GM21390 (cell line): ENCODE data around the gene TTC19.
A peak's percentile ranks its signal among the peaks of the same experiment; 100 is the strongest.
"Not testable (repeated sequence)": the region's sequence is repeated elsewhere in the genome, so short reads cannot be mapped to it uniquely, and the experiment has no call there.

ENCODE experiments used
- ATAC-seq: cut with Tn5 transposase; IDR thresholded peaks from one replicate; pipeline ENCODE4 v1.9.1; 2021; ENCODE audit not compliant: unreplicated experiment

TTC19 gene

GRCh38 chr17:16027708-16028584, 28.3 kb downstream of the TTC19 start:
- ATAC-seq = peak; percentile 94

DNA sequence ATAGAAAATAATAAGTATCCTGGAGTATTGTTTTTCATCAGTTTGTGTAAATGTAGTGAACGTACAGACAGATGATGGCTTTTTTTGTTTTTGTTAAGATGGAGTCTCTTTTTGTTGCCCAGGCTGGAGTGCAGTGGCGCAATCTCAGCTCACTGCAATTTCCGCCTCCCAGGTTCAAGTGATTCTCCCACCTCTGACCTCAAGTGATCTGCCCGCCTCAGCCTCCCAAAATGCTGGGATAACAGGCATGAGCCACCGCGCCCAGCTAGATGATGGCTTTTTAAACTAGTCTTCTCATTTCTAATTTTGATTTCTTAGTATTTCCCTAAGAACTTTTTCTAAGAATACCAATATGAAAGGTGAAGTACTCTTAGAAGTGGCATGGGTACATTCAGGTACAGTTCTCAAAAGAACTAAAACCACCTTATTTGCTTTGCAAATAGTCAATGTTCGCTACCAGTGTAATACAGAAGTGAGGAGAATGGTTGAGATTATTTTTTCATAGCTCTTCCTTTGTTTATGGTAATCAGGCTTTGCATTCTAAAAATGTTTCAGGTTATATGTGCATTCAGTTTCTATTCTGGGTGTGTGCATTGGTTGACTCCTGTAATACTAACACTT, 34.2 kb downstream of the TTC19 start:
- no peak for ATAC-seq

- ATAC-seq = no peak
Measured at GRCh38 chr17:16036261-16036660, 36.6 kb downstream of the TTC19 start.

- no peak for ATAC-seq
Measured at GRCh38 chr17:16037636-16038035, 38.0 kb downstream of the TTC19 start.

DNA sequence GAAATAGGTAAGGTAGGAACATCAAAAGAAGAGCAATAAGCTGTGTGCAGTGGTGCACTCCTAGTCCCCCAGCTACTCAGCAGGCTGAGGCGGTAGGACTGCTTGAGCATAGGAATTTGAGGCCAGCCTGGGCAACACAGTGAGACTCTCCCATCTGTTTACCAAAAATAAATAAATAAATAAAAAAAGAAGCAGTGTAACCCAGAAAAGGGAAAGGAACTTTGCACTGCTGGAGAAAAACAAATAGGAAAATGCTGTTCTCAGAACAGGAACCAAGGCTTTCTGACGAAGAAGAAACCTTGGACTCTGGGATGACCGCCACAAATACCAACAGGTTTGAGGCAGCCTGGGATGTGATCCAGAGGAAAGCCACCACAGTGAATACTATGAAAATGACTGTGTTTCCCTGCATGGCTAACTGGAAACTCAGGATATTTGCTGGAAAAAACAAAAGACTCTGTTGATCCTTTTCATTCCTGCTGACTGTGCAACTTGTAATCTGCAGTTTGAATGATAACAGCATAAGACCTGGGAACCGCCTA, 41.2 kb downstream of the TTC19 start:
- ATAC-seq = no peak

DNA sequence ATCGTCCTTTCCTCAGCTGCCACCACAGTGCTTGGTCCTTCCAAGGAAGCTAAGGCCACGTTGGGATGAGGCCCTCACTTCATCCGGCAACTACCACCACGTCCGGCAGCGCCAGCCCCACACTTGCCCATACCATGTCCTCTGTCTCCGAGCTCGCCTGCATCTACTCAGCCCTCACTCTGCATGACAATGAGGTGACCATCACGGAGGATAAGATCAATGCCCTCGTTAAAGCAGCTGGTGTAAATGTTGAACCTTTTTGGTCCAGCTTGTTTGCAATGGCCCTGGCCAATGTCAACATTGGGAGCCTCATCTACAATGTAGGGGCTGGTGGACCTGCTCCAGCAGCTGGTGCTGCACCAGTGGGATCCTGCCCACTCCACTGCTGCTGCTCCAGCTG, 44.9 kb downstream of the TTC19 start:
- ATAC-seq = no peak

- no peak for ATAC-seq
Measured at GRCh38 chr17:16046966-16047365, 47.3 kb downstream of the TTC19 start.

DNA sequence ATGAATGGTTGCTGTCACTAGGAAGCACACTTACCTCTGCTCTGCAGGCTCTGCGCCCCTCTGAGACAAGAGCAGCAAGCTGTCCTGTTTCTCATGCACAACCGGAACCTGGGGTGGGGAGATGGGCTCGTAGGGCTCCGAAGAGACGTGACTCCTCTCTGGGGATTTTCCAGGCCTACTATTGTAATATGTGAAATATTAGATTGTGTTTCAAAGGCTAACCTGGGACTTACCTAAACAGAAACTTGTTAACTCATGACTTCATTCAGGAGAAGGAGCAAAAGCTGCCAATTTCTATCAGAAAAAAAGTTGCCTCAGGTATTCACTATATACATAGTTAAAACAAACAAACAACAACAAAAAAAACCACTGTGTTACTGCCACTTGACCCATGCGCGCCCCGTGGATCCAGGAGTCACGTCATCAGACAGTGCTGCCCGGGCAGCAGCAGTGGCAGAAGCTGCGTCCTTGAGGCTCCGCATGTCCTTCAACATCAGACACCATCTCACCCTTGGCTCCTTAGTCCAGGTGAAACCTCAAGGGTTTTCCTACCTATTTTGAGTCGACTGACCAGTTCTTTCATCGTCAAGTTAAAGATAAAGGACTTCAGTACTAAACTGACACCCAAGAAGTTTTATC, 49.3 kb downstream of the TTC19 start:
- ATAC-seq = no peak

- ATAC-seq = no peak
Measured at GRCh38 chr17:16050844-16051243, 51.2 kb downstream of the TTC19 start.

DNA sequence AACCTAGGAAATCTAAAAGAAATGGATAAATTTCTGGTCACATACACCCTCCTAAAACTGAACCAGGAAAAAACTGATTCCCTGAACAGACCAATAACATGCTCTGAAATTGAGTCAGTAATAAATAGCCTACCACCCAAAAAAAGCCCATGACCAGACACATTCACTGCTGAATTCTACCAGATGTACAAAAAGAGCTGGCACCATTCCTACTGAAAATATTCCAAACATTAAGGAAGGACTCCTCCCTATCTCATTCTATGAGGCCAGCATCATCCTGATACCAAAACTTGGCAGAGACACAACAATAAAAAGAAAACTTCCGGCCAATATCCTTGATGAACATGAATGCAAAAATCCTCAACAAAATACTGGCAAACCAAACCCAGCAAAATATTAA, 52.9 kb downstream of the TTC19 start:
- no peak for ATAC-seq

GRCh38 chr17:16055139-16055538, 55.5 kb downstream of the TTC19 start:
- not testable (repeated sequence) for ATAC-seq

DNA sequence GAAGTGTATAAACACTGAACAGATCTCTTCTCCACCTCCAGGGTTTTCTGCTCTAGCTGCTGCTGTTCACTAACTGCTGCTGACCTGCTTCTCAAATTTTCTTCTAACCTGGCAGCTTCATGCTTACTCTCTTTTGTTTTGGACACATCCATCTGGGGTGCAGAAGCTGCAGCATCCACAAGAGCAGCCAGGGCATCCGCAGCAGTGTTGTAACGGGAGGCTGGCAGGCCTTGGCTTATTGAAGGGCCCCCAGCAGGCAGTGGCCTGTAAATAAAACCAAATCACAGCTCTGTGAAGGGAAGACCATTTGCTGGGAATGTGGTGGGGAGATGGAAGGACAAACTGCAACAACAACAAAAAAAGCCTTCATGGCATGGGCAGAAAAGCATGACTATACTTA, 62.0 kb downstream of the TTC19 start:
- ATAC-seq = no peak

- no peak for ATAC-seq
Measured at GRCh38 chr17:16066125-16066524, 66.5 kb downstream of the TTC19 start.

DNA sequence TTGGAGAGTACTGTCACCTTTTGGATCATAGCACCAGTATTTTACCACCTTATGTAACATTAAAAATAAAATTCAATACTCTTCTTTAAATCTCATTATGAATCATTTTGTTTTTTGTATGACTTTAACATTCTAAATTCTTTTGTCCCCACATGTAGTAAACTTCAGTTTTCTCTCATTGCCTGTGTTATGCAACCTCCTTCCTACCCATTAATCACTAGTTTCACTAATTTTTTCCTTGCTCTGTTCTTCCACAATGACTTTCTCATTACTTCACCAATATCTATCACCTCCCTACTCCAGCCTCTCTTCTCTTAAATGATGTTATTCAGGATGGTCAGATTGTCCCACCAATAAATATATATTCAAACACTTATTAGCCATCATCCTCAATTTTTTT, 68.7 kb downstream of the TTC19 start:
- no peak for ATAC-seq

DNA sequence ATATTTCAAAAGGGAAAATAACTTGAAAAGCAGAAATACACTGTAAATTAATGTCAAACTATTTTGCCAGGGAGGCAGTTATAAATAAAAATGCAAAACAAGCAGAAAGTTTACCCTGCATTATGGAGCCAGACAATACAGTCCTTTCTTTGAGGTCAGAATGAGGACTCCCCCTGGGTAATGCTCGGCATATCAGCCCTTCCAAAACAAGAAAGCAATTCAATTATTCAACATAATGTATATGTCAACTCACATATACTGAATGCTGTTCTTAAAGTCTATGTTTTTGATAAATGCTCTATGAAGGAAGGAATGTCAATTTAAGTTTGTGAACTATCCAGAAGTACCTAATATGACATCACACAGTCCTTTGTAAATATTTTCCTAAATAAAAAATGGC, 72.4 kb downstream of the TTC19 start:
- ATAC-seq = no peak

DNA sequence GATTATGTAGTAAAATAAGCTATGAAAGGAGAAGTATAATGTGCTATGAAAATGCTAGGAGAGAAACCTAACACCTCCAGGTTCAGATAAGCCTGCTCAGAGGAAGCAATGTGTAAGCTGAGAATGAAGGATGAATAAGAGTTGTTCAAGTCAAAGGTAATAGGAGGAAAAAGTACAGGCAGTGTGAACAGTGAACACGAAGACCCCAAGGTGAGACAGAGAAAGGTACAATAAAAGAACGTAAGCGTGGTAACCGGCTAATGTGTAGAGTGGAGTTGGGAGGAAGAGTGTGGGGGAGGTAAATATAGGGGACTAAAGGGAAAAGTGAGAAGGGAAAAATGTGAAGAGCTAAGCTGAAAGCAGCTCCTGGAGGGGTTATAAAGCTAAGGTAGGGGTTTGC, 74.2 kb downstream of the TTC19 start:
- no peak for ATAC-seq

DNA sequence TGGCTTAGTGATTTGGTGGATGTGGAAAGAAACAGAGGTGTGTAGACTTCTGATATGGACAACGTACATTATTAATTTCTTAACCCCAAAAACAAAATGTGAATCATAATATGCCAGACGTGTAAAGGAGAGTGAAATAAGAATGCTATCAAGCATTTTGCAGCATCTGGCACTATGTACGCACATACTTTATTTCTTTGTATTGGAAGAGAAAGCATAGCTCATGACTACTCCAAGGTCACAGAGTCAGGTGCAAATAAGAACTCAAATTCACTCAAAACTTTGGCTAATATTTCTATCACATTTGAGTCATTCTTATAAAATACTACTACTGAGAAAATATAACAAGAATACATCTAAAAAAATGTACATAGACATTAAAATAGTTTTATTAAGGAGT, 74.8 kb downstream of the TTC19 start:
- ATAC-seq = no peak

DNA sequence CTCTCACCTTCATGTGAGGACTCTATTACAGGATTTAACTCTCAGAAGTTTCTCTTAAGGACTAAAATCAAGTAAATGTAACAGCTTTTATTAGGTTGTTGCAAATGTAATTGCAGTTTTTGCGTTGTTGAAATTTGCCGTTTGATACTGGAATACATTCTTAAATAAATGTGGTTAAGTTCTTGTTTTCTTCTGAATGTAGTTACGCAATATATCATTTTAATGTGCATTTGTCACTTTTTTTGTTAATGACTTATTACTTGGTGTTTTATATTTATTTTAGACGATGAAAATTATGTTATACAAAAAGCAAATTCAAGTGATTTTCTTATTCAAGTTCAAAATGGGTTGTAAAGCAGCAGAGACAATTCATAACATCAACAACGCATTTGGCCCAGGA, 76.3 kb downstream of the TTC19 start:
- ATAC-seq = no peak
